Type B pancreatic cell (in vitro differentiated cells): ENCODE measurements around the gene ODC1. TPM values are rescaled to one million over a fixed set of nuclear protein-coding genes. Genes with fewer than 3 reads are reported as not detected.
A peak's percentile ranks its signal among the peaks of the same experiment; 100 is the strongest.

ENCODE experiments used
- DNase-seq: peaks from one replicate; pipeline ENCODE4 v3.0.0; 2021; ENCODE audit warnings: mixed read lengths; ENCODE audit not compliant: unreplicated experiment; ENCODE audit errors: extremely low spot score
- H3K27ac Mint-ChIP-seq: 2 replicates; pipeline ENCODE4 v1.8.0; 2021; ENCODE audit warnings: mild to moderate bottlenecking, mixed read lengths
- H3K27me3 Mint-ChIP-seq: 2 replicates; pipeline ENCODE4 v1.8.0; 2021; ENCODE audit warnings: mixed read lengths
- H3K36me3 Mint-ChIP-seq: 2 replicates; pipeline ENCODE4 v1.8.0; 2021; ENCODE audit warnings: mixed read lengths
- H3K4me1 Mint-ChIP-seq: one replicate; pipeline ENCODE4 v1.8.0; 2021; ENCODE audit warnings: mixed read lengths; ENCODE audit not compliant: unreplicated experiment
- H3K4me3 Mint-ChIP-seq: 2 replicates; pipeline ENCODE4 v1.8.0; 2021; ENCODE audit warnings: mild to moderate bottlenecking, mixed read lengths
- H3K9me3 Mint-ChIP-seq: 2 replicates; pipeline ENCODE4 v1.8.0; 2021; ENCODE audit warnings: mixed read lengths
- total RNA-seq: library from RNA; stranded (reverse); gene quantifications from 2 replicates; pipeline ENCODE4 v1.2.1, GENCODE V29; 2021; ENCODE audit warnings: low replicate concordance
- TF ChIP-seq, protein P1 (sequence below): fragments of 200-600 bp; sonication (generic); conservative IDR thresholded peaks from 2 replicates; pipeline ENCODE4 v1.5.0; 2021; ENCODE audit warnings: antibody characterized with exemption, mild to moderate bottlenecking

The ODC1 gene
- total RNA-seq, 1 donor from 2014 or later: 135 TPM

DNA sequence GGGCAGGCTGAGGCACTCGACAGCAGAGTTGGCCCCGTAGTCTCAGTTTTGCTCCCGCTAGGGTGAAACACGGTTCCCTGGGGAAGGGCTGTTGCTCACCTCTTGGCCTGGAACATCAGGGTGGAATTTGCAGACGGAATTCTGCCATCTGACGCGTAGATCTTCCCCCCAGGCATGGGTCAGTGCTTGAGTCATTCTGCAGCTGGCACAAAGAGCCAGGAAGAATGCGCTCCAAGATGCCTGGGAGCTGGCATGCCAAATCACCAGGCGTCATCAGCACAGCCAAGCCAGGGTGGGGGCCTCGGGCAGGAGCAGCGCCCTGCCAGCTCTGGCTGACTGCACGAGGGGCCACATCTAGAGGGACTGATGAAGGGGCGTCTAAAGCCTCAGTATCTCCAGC, 42.7 kb downstream of the ODC1 start:
- no peak overlapping the region for H3K4me3 Mint-ChIP-seq
- H3K27ac Mint-ChIP-seq: no peak overlapping the region
- no peak for DNase-seq
- TF ChIP-seq, protein P1, sequence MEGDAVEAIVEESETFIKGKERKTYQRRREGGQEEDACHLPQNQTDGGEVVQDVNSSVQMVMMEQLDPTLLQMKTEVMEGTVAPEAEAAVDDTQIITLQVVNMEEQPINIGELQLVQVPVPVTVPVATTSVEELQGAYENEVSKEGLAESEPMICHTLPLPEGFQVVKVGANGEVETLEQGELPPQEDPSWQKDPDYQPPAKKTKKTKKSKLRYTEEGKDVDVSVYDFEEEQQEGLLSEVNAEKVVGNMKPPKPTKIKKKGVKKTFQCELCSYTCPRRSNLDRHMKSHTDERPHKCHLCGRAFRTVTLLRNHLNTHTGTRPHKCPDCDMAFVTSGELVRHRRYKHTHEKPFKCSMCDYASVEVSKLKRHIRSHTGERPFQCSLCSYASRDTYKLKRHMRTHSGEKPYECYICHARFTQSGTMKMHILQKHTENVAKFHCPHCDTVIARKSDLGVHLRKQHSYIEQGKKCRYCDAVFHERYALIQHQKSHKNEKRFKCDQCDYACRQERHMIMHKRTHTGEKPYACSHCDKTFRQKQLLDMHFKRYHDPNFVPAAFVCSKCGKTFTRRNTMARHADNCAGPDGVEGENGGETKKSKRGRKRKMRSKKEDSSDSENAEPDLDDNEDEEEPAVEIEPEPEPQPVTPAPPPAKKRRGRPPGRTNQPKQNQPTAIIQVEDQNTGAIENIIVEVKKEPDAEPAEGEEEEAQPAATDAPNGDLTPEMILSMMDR: no peak
- H3K9me3 Mint-ChIP-seq: no peaks in the 10 kb centered on the region
- peaks cover 4% of the 10 kb centered on the region for H3K36me3 Mint-ChIP-seq
- H3K27me3 Mint-ChIP-seq: no peaks in the 10 kb centered on the region
- peaks cover 21% of the 10 kb centered on the region for H3K4me1 Mint-ChIP-seq

- peaks cover 21% of the 10 kb centered on the region for H3K4me1 Mint-ChIP-seq
- H3K9me3 Mint-ChIP-seq: no peaks in the 10 kb centered on the region
- no peak overlapping the region for H3K4me3 Mint-ChIP-seq
- no peak for DNase-seq
- peaks cover 4% of the 10 kb centered on the region for H3K36me3 Mint-ChIP-seq
- no peak overlapping the region for H3K27ac Mint-ChIP-seq
- TF ChIP-seq, protein P1: no peak
- H3K27me3 Mint-ChIP-seq: no peaks in the 10 kb centered on the region
Measured at GRCh38 chr2:10404324-10405143, 43.6 kb downstream of the ODC1 start.

GRCh38 chr2:10402653-10403215, 45.4 kb downstream of the ODC1 start:
- Mint-ChIP-seq H3K27me3 (no peaks in the 10 kb centered on the region), H3K36me3 (peaks cover 4% of the 10 kb centered on the region), H3K27ac (no peak overlapping the region), H3K4me1 (peaks cover 6% of the 10 kb centered on the region), H3K4me3 (no peak overlapping the region), H3K9me3 (no peaks in the 10 kb centered on the region)
- TF ChIP-seq, protein P1: no peak
- DNase-seq: no peak

DNA sequence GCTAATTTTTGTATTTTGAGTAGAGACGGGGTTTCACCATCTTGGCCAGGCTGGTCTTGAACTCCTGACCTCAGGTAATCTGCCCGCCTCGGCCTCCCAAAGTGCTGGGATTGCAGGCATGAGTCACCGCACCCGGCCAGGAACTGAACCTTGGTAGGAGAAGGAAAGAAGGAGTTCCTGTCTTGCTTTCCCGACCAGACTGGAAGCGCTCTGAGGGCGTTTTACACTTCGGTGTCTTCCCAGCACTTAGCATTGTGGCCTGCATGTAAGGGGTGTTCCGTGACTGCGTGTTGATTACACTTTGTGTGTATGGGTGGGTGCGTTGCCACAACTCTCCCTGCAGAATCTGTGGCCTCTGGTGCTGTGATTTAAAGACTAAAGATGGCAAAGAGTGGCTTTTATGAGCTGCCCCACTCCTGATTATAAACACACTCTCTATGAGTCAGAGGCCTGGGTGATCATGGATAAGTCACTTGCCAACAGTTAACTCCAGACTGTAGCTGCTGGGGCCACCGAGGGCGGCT, 46.0 kb downstream of the ODC1 start:
- TF ChIP-seq, protein P1: no peak
- no peak overlapping the region for H3K4me3 Mint-ChIP-seq
- peaks cover under 1% of the 10 kb centered on the region for H3K4me1 Mint-ChIP-seq
- peaks cover 4% of the 10 kb centered on the region for H3K36me3 Mint-ChIP-seq
- DNase-seq: no peak
- H3K27me3 Mint-ChIP-seq: no peaks in the 10 kb centered on the region
- no peak overlapping the region for H3K27ac Mint-ChIP-seq
- H3K9me3 Mint-ChIP-seq: no peaks in the 10 kb centered on the region

- Mint-ChIP-seq H3K9me3 (no peaks in the 10 kb centered on the region), H3K4me3 (no peak overlapping the region), H3K4me1 (no peaks in the 10 kb centered on the region), H3K27ac (peak overlapping the region; percentile 17), H3K27me3 (no peaks in the 10 kb centered on the region), H3K36me3 (peaks cover 4% of the 10 kb centered on the region)
- TF ChIP-seq, protein P1: no peak
- DNase-seq: no peak
Measured at GRCh38 chr2:10400978-10401951, 46.9 kb downstream of the ODC1 start.
